HG03066 (cell line): ENCODE measurements around the gene ZSCAN2.

ENCODE experiments used
- ATAC-seq: cut with Tn5 transposase; IDR thresholded peaks from one replicate; pipeline ENCODE4 v1.9.1; 2021; ENCODE audit warnings: low read depth; ENCODE audit not compliant: unreplicated experiment

The ZSCAN2 gene

GRCh38 chr15:84659904-84660781 lies 59.3 kb downstream of the ZSCAN2 start:
- no peak for ATAC-seq

- ATAC-seq = no peak
Measured at GRCh38 chr15:84661001-84661400, 60.2 kb downstream of the ZSCAN2 start.

- ATAC-seq = no peak
Measured at GRCh38 chr15:84666373-84666772, 65.6 kb downstream of the ZSCAN2 start.

GRCh38 chr15:84668221-84668982 lies 67.6 kb downstream of the ZSCAN2 start:
- ATAC-seq = no peak

GRCh38 chr15:84669726-84670125 lies 68.9 kb downstream of the ZSCAN2 start:
- ATAC-seq = no peak

- ATAC-seq = no peak
Measured at GRCh38 chr15:84671211-84671610, 70.4 kb downstream of the ZSCAN2 start.
